GM19455 (cell line): ENCODE results near the gene MYO1E.

Experiments used
- ATAC-seq: cut with Tn5 transposase; IDR thresholded peaks from one replicate; pipeline ENCODE4 v1.9.1; 2021; ENCODE audit not compliant: unreplicated experiment

Gene MYO1E

GRCh38 chr15:59099162-59099685 lies 273.4 kb downstream of the MYO1E start:
- no peak for ATAC-seq

DNA sequence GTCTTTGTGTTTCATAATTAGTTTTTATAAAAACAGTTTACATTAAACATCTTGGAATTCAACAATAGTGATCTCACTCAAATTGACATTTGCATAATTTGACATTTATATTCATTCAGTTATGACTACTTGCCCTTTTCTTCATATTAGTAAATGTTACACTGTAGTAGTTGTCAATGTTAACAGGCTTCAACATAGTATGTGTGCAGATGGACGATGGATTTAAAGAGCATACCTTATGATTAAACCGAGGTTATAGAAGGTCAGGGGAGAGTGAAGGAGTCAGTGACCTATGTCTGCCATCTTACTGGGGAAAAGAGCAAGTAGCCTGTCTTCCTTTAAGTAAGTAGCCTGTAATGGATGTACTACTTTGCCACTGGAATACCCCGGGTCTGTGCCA lies 276.2 kb downstream of the MYO1E start:
- no peak for ATAC-seq

DNA sequence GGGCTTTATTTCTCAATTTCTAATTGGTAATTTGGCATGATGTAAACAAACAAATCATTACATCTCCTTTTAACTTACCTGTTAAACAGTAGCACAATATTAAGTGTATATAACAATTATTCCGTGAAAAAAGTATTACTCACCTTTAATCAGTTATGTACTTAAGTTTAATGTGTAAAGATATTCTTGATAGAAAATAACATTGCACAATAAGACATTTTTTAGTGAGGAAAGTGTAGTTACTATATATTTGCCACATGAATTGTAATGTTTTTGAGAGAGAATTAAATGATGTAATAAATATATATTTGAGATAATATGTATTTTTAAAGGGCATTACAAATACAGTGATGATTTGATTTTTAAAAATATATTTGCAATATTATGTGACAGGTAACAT lies 278.6 kb downstream of the MYO1E start:
- ATAC-seq = no peak

GRCh38 chr15:59087731-59088130 lies 284.9 kb downstream of the MYO1E start:
- ATAC-seq = no peak
